GM21381 (cell line): ENCODE data around the gene ENHO.
A peak's percentile ranks its signal among the peaks of the same experiment; 100 is the strongest.

Experiments used
- ATAC-seq: cut with Tn5 transposase; IDR thresholded peaks from one replicate; pipeline ENCODE4 v1.9.1; 2021; ENCODE audit warnings: mild to moderate bottlenecking, moderate library complexity; ENCODE audit not compliant: unreplicated experiment

Gene ENHO

GRCh38 chr9:34522971-34523797 lies at the start of gene ENHO:
Gene ENHO (minus strand): TSS chr9:34522990. CDS start chr9:34521695, 1,295 bp downstream.
- ATAC-seq: peak; percentile 82

- no peak for ATAC-seq
Observed at GRCh38 chr9:34572092-34572491, 49.3 kb upstream of the ENHO start.

GRCh38 chr9:34571481-34571810 lies 48.7 kb upstream of the ENHO start:
- ATAC-seq: no peak

- no peak for ATAC-seq
Observed at GRCh38 chr9:34570809-34571480, 48.2 kb upstream of the ENHO start.

GRCh38 chr9:34570376-34570775 lies 47.6 kb upstream of the ENHO start:
- ATAC-seq: no peak

- no peak for ATAC-seq
Observed at GRCh38 chr9:34568774-34569173, 46.0 kb upstream of the ENHO start.

GRCh38 chr9:34568133-34568532 lies 45.3 kb upstream of the ENHO start:
- no peak for ATAC-seq

- ATAC-seq: no peak
Observed at GRCh38 chr9:34566972-34567371, 44.2 kb upstream of the ENHO start.

- no peak for ATAC-seq
Observed at GRCh38 chr9:34566322-34566721, 43.5 kb upstream of the ENHO start.

- ATAC-seq: no peak
Observed at GRCh38 chr9:34565856-34566255, 43.1 kb upstream of the ENHO start.

GRCh38 chr9:34564617-34565016 lies 41.8 kb upstream of the ENHO start:
- no peak for ATAC-seq

- ATAC-seq: no peak
Observed at GRCh38 chr9:34563262-34563661, 40.5 kb upstream of the ENHO start.

GRCh38 chr9:34562135-34562745 lies 39.5 kb upstream of the ENHO start:
- no peak for ATAC-seq

GRCh38 chr9:34560599-34561214 lies 37.9 kb upstream of the ENHO start:
- no peak for ATAC-seq

GRCh38 chr9:34559624-34560455 lies 37.0 kb upstream of the ENHO start:
- no peak for ATAC-seq

- no peak for ATAC-seq
Observed at GRCh38 chr9:34558919-34559623, 36.3 kb upstream of the ENHO start.

GRCh38 chr9:34558364-34558763 lies 35.6 kb upstream of the ENHO start:
- no peak for ATAC-seq

GRCh38 chr9:34557426-34558321 lies 34.9 kb upstream of the ENHO start:
- ATAC-seq: no peak

GRCh38 chr9:34556949-34557348 lies 34.2 kb upstream of the ENHO start:
- no peak for ATAC-seq
